ENCODE measurements around the gene GBX2. TPM values are rescaled to one million over a fixed set of nuclear protein-coding genes. Genes with fewer than 3 reads are reported as not detected.

The GBX2 gene
- total RNA-seq, 1 experiment from 2014 or later, result 25.6 TPM

DNA sequence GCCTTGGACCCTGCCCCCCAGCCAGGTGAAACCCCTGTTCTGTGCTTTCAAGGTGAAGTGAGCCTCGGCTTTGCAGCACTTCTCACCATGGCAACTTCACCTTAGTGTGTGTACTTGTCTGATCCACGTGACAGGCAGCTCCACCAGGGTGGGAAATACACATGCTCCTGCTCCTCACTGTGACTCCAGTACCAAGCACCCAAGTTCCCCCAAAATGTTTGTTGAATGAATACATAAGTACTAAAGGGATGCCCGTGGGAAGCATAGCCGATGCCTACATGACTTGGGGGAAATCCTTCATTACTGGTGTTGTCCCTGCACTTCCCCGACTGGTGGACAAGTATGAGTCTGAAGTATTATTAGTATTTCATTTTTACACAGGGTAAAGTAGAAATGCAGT is 41.8 kb upstream of the GBX2 start:
- ATAC-seq (no peak), DNase-seq (ENCODE audit: low spot score) (no peak)
- Mint-ChIP-seq H3K36me3 (no peaks in the 10 kb centered on the region), H3K9me3 (peaks cover 4% of the 10 kb centered on the region; the same call in 1 of the 2 replicates), H3K27ac (no peak overlapping the region), H3K27me3 (ENCODE audit: low read depth) (no peaks in the 10 kb centered on the region), H3K4me3 (no peak overlapping the region), H3K4me1 (peaks cover 18% of the 10 kb centered on the region)
- ChIA-PET CTCF (interaction anchor here (0.7 to 2.4 kb wide), 19 partner anchors 10 to 444 kb away, joined by 3 to 18 read pairs (median 4); partner anchors contain the start of gene GBX2), POLR2A (no interaction called here)
- no peak for TF ChIP-seq ESRRA (CRISPR knock-in tag; IDR thresholded peaks at IDR 0.05; ENCODE audit: borderline replicate concordance)
- TF ChIP-seq ELF4 (CRISPR knock-in tag; IDR thresholded peaks at IDR 0.05; ENCODE audit: low read depth), result no peak
- TF ChIP-seq, protein P1, sequence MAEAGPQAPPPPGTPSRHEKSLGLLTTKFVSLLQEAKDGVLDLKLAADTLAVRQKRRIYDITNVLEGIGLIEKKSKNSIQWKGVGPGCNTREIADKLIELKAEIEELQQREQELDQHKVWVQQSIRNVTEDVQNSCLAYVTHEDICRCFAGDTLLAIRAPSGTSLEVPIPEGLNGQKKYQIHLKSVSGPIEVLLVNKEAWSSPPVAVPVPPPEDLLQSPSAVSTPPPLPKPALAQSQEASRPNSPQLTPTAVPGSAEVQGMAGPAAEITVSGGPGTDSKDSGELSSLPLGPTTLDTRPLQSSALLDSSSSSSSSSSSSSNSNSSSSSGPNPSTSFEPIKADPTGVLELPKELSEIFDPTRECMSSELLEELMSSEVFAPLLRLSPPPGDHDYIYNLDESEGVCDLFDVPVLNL (CRISPR knock-in tag; IDR thresholded peaks at IDR 0.05; ENCODE audit: borderline replicate concordance, low read depth), result no peak
- TF ChIP-seq NR2C2 (CRISPR knock-in tag; IDR thresholded peaks at IDR 0.05), result no peak
- TF ChIP-seq, protein P2, sequence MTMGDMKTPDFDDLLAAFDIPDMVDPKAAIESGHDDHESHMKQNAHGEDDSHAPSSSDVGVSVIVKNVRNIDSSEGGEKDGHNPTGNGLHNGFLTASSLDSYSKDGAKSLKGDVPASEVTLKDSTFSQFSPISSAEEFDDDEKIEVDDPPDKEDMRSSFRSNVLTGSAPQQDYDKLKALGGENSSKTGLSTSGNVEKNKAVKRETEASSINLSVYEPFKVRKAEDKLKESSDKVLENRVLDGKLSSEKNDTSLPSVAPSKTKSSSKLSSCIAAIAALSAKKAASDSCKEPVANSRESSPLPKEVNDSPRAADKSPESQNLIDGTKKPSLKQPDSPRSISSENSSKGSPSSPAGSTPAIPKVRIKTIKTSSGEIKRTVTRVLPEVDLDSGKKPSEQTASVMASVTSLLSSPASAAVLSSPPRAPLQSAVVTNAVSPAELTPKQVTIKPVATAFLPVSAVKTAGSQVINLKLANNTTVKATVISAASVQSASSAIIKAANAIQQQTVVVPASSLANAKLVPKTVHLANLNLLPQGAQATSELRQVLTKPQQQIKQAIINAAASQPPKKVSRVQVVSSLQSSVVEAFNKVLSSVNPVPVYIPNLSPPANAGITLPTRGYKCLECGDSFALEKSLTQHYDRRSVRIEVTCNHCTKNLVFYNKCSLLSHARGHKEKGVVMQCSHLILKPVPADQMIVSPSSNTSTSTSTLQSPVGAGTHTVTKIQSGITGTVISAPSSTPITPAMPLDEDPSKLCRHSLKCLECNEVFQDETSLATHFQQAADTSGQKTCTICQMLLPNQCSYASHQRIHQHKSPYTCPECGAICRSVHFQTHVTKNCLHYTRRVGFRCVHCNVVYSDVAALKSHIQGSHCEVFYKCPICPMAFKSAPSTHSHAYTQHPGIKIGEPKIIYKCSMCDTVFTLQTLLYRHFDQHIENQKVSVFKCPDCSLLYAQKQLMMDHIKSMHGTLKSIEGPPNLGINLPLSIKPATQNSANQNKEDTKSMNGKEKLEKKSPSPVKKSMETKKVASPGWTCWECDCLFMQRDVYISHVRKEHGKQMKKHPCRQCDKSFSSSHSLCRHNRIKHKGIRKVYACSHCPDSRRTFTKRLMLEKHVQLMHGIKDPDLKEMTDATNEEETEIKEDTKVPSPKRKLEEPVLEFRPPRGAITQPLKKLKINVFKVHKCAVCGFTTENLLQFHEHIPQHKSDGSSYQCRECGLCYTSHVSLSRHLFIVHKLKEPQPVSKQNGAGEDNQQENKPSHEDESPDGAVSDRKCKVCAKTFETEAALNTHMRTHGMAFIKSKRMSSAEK (CRISPR knock-in tag; IDR thresholded peaks at IDR 0.05; ENCODE audit: borderline replicate concordance), result no peak
- TF ChIP-seq, protein P3, sequence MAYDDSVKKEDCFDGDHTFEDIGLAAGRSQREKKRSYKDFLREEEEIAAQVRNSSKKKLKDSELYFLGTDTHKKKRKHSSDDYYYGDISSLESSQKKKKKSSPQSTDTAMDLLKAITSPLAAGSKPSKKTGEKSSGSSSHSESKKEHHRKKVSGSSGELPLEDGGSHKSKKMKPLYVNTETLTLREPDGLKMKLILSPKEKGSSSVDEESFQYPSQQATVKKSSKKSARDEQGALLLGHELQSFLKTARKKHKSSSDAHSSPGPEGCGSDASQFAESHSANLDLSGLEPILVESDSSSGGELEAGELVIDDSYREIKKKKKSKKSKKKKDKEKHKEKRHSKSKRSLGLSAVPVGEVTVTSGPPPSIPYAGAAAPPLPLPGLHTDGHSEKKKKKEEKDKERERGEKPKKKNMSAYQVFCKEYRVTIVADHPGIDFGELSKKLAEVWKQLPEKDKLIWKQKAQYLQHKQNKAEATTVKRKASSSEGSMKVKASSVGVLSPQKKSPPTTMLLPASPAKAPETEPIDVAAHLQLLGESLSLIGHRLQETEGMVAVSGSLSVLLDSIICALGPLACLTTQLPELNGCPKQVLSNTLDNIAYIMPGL (CRISPR knock-in tag; IDR thresholded peaks at IDR 0.05), result no peak
- TF ChIP-seq, protein P4, sequence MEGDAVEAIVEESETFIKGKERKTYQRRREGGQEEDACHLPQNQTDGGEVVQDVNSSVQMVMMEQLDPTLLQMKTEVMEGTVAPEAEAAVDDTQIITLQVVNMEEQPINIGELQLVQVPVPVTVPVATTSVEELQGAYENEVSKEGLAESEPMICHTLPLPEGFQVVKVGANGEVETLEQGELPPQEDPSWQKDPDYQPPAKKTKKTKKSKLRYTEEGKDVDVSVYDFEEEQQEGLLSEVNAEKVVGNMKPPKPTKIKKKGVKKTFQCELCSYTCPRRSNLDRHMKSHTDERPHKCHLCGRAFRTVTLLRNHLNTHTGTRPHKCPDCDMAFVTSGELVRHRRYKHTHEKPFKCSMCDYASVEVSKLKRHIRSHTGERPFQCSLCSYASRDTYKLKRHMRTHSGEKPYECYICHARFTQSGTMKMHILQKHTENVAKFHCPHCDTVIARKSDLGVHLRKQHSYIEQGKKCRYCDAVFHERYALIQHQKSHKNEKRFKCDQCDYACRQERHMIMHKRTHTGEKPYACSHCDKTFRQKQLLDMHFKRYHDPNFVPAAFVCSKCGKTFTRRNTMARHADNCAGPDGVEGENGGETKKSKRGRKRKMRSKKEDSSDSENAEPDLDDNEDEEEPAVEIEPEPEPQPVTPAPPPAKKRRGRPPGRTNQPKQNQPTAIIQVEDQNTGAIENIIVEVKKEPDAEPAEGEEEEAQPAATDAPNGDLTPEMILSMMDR (IDR thresholded peaks at IDR 0.05), result no peak
- no peak for TF ChIP-seq JAZF1 (CRISPR knock-in tag; IDR thresholded peaks at IDR 0.05)
- no peak for TF ChIP-seq ZNF396 (CRISPR knock-in tag; IDR thresholded peaks at IDR 0.05; ENCODE audit: borderline replicate concordance)
- TF ChIP-seq, protein P5, sequence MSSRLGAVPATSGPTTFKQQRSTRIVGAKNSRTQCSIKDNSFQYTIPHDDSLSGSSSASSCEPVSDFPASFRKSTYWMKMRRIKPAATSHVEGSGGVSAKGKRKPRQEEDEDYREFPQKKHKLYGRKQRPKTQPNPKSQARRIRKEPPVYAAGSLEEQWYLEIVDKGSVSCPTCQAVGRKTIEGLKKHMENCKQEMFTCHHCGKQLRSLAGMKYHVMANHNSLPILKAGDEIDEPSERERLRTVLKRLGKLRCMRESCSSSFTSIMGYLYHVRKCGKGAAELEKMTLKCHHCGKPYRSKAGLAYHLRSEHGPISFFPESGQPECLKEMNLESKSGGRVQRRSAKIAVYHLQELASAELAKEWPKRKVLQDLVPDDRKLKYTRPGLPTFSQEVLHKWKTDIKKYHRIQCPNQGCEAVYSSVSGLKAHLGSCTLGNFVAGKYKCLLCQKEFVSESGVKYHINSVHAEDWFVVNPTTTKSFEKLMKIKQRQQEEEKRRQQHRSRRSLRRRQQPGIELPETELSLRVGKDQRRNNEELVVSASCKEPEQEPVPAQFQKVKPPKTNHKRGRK (CRISPR knock-in tag; IDR thresholded peaks at IDR 0.05; ENCODE audit: borderline replicate concordance), result no peak
- no peak for TF ChIP-seq KAT7 (CRISPR knock-in tag; IDR thresholded peaks at IDR 0.05; ENCODE audit: borderline replicate concordance)
- no peak for TF ChIP-seq IRF2 (CRISPR knock-in tag; IDR thresholded peaks at IDR 0.05; ENCODE audit: borderline replicate concordance, low read depth)
- TF ChIP-seq, protein P6, sequence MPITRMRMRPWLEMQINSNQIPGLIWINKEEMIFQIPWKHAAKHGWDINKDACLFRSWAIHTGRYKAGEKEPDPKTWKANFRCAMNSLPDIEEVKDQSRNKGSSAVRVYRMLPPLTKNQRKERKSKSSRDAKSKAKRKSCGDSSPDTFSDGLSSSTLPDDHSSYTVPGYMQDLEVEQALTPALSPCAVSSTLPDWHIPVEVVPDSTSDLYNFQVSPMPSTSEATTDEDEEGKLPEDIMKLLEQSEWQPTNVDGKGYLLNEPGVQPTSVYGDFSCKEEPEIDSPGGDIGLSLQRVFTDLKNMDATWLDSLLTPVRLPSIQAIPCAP (CRISPR knock-in tag; IDR thresholded peaks at IDR 0.05), result no peak
- no peak for TF ChIP-seq ZNF138 (CRISPR knock-in tag; conservative IDR thresholded peaks at IDR 0.05)
- TF ChIP-seq TCF7 (CRISPR knock-in tag; IDR thresholded peaks at IDR 0.05; ENCODE audit: low read depth), result no peak
- no peak for TF ChIP-seq NFYB (CRISPR knock-in tag; conservative IDR thresholded peaks at IDR 0.05; ENCODE audit: low read depth)
- TF ChIP-seq ETV6 (CRISPR knock-in tag; IDR thresholded peaks at IDR 0.05), result no peak
- TF ChIP-seq TP53 (CRISPR knock-in tag; IDR thresholded peaks at IDR 0.05), result no peak

Measured in WTC11 (cell line).